HG03460 (cell line): Measurements from ENCODE around the gene LONP2.
"Not testable (repeated sequence)": the region's sequence is repeated elsewhere in the genome, so short reads cannot be mapped to it uniquely, and the experiment has no call there.

Experiments
- ATAC-seq: cut with Tn5 transposase; IDR thresholded peaks from one replicate; pipeline ENCODE4 v1.9.1; 2021; ENCODE audit not compliant: unreplicated experiment

Gene LONP2

GRCh38 chr16:48235556-48236136 is 8.5 kb upstream of the LONP2 start:
- no peak for ATAC-seq

GRCh38 chr16:48236286-48236685 is 7.8 kb upstream of the LONP2 start:
- ATAC-seq: no peak

DNA sequence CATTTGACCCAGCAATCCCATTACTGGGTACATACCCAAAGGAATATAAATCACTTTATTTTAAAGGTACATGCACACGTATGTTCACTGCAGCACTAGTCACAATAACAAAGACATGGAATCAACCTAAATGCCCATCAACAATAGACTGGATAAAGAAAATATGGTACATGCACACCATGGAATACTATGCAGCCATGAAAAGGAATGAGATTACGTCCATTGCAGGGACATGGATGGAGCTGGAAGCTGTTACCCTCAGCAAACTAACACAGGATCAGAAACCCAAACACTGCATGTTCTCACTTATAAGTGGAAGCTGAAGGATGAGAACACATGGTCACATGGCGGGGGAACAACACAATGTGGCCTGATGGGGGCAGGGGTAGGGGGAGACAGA is 4.0 kb upstream of the LONP2 start:
- ATAC-seq: not testable (repeated sequence)

GRCh38 chr16:48244863-48245195 is 729 bp downstream of the LONP2 start:
- ATAC-seq: no peak

DNA sequence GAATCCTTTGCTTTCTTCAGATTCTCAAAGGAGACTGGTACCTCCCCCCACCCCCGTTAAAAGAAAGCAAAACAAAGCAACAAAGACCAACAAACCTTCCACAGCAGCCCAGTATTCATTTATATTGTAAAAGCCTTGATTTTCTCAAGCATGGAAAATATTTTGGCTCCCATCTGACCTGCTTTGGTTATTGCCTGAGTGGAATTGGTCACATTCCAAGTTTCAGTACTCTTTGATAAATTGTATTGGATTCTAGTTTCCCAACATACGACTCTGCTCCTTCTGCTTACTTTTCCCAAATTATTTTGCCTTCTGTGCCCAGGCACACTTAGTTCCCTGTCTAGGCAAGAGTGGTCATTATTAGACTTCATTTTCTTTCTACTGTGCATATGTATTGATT is 2.0 kb downstream of the LONP2 start:
- ATAC-seq: no peak

DNA sequence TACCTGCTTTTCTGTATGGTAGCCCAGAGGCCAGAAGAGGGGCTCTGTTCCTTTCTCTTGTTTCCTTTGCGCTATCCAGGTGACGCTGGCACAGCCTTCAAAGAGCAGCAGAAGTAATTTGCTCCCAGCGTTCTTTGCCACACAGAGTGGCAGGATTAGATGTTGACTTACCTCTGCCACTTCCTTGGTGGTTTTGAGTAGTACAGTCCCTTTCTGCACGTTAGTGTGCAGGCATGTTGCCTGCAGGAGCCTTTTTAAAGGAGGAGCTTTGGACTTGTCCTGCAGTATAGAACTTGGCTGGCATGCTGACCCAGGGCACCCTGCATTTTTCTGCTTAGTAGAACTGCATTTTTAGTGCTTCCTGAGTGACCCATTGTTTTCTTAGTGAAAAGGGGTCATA is 3.2 kb downstream of the LONP2 start, which contains the start of gene ABCC11:
TSS of gene ABCC11 (minus strand) at position 229 of the 400 bp plus-strand sequence. CDS start 15,618 bp downstream, outside the sequence.
- ATAC-seq: no peak

- no peak for ATAC-seq
These were observed 6.6 kb downstream of the LONP2 start for GRCh38 chr16:48250520-48251278.

DNA sequence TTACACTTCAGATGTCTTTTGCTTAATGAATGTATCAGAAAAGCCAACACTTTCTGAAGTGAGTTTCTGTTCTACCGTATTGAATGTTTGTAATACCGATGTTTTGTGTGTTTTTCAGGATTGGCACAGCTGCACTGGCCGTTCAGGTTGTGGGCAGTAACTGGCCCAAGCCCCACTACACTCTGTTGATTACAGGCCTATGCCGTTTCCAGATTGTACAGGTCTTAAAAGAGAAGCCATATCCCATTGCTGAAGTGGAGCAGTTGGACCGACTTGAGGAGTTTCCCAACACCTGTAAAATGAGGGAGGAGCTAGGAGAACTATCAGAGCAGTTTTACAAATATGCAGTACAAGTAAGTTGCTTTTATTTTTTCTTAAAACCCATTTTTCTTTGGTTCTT is 7.9 kb downstream of the LONP2 start:
- ATAC-seq: no peak

GRCh38 chr16:48256579-48257177 is 12.6 kb downstream of the LONP2 start:
- ATAC-seq: no peak

- ATAC-seq: no peak
These were observed 17.5 kb downstream of the LONP2 start for GRCh38 chr16:48261569-48261968.

- no peak for ATAC-seq
These were observed 18.5 kb downstream of the LONP2 start for GRCh38 chr16:48262631-48263030.

DNA sequence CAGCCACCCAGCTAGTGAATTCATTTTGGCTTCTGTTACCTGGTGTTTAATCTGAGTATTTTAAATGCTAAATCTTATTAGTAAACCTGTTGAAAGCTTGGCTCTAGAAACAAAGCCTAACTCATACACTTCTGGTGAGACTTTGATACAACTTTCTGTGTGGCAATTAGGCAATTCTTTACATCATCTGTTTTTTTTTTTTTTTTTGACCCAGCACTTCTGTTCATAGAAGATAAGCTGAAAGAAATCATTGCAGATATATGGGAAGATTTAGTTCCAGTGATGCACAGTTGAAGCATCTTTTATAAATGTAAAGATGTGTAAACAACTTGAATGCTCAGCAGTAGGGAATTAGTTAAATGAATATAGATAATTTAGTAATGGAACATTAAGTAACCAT is 24.9 kb downstream of the LONP2 start:
- ATAC-seq: no peak

GRCh38 chr16:48271728-48272127 is 27.6 kb downstream of the LONP2 start:
- no peak for ATAC-seq

- no peak for ATAC-seq
These were observed 28.8 kb downstream of the LONP2 start for GRCh38 chr16:48272837-48273421.

DNA sequence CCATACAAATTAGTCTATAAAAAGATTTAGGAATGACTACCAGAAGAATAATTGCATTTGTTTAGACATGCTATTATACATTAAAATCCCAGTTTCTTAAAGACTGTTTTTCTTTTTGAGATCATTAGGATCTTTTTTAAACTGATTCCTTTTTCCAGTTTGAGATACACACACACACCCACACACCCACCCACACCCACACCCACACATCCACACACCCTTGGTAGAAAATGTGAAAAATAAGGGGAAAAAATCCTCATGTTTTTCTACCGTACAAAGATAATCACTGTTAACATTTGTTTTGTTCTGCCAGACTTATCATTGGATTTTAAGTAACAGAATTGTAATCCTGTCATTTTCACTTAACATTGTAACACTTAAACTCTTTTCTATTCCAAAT is 30.4 kb downstream of the LONP2 start:
- ATAC-seq: no peak

- ATAC-seq: no peak
These were observed 32.0 kb downstream of the LONP2 start for GRCh38 chr16:48276102-48276501.

- ATAC-seq: no peak
These were observed 33.1 kb downstream of the LONP2 start for GRCh38 chr16:48277158-48277557.

DNA sequence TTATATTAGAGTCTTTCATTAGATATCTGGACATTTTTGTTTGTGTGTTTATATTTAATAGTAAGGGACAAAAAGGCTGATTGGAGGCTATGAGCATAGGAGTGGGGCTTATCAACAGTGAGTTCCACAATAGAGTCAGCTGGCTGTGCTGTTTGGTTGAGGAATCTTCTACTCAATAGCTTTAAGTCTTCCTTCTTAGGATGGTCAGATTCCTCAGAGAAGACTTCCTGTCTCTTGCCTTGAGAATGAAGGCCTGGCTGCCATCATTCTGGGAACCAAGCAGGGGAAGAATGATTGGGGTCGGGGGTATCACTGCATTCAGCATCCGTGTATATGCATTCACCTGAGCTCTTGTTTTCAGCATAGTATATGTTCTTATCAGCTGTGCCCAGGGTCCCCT is 35.1 kb downstream of the LONP2 start:
- ATAC-seq: no peak

DNA sequence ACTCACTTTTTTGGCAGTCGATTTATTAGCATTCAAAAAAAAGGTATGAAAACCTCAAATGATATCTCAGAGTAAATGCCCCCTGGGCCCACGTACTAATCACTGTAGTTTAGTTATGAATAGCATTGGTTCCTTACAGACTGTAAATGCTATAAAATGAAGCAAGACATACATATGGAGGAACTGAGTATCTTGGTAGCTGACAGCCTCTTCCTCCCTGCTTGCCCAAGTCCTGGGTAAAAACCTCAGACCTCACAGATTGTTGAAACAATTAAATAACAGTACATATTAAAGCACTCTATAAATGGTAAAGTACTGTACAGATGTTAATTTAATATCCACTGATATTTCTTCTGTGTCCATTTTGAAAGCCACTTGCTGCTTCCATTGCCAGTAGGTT is 36.4 kb downstream of the LONP2 start:
- no peak for ATAC-seq

- ATAC-seq: no peak
These were observed 38.6 kb downstream of the LONP2 start for GRCh38 chr16:48282636-48283263.

DNA sequence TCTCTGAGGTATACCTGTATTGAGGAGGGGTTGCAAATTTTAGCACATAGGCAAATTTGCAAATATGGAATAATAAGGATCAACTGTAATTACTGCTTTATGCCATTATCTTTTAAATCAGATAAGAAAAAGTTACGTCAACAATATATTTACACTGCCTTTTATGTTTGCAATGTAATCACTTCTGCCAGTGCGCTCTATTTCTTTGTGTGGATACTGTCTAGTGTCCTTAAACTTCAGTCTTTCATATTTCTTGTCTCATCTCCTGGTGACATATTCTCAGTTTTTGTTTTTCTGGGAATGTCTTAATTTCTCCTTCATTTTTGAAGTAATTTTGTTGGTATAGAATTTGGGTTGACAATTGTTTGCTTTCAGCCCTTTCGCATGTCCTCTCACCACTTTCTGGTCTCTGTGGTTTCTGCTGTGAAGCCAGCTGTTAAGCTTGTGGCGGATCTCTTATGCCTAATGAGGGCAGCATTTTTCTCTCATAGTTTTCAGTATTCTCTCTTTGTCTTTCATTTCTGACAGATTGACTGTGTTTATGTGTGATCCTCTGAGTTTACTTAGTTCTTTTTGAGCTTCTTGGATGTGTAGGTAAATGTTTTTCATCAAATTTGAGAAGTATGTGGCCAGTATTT is 40.8 kb downstream of the LONP2 start:
- peak; percentile 62 for ATAC-seq
